Loucy (cell line): ENCODE results near the gene EDARADD.
"Not testable (repeated sequence)": the region's sequence is repeated elsewhere in the genome, so short reads cannot be mapped to it uniquely, and the experiment has no call there.

Experiments used
- H2AFZ ChIP-seq: fragments of 200-600 bp; sonication (generic); 2 replicates; pipeline ENCODE4 v1.6.0; 2016; ENCODE audit warnings: antibody characterized with exemption, mild to moderate bottlenecking, low read length, moderate library complexity
- H3F3A ChIP-seq: fragments of 200-600 bp; 2 replicates; pipeline ENCODE4 v1.6.0; 2016; ENCODE audit warnings: antibody characterized with exemption, low read depth, mild to moderate bottlenecking
- H3K27me3 ChIP-seq: fragments of 200-600 bp; sonication (generic); 2 replicates; pipeline ENCODE4 v1.6.1; 2014; ENCODE audit warnings: low read length, mild to moderate bottlenecking; ENCODE audit not compliant: insufficient read depth, poor library complexity, severe bottlenecking
- H3K36me3 ChIP-seq: fragments of 200-600 bp; sonication (generic); 2 replicates; pipeline ENCODE4 v1.6.1; 2016; ENCODE audit warnings: low read length; ENCODE audit not compliant: insufficient read depth
- H3K4me1 ChIP-seq: fragments of 200-600 bp; sonication (generic); 2 replicates; pipeline ENCODE4 v1.5.1; 2014; ENCODE audit warnings: low read length, mild to moderate bottlenecking; ENCODE audit not compliant: insufficient read depth, poor library complexity, severe bottlenecking
- H3K4me2 ChIP-seq: fragments of 200-600 bp; sonication (generic); 2 replicates; pipeline ENCODE4 v1.6.0; 2014; ENCODE audit warnings: antibody characterized with exemption, low read length, low read depth, mild to moderate bottlenecking; ENCODE audit not compliant: poor library complexity, severe bottlenecking
- H3K4me3 ChIP-seq: fragments of 200-600 bp; sonication (generic); 2 replicates; pipeline ENCODE4 v1.5.1; 2014; ENCODE audit warnings: low read length, mild to moderate bottlenecking, mixed read lengths; ENCODE audit not compliant: poor library complexity, severe bottlenecking
- H3K79me2 ChIP-seq: fragments of 200-600 bp; sonication (generic); 2 replicates; pipeline ENCODE4 v1.6.1; 2014; ENCODE audit warnings: low read length; ENCODE audit not compliant: insufficient read depth
- H3K9ac ChIP-seq: fragments of 200-600 bp; sonication (generic); 2 replicates; pipeline ENCODE4 v1.6.0; 2014; ENCODE audit warnings: mild to moderate bottlenecking, low read depth, low read length, moderate library complexity; ENCODE audit not compliant: poor library complexity, severe bottlenecking
- H3K9me2 ChIP-seq: fragments of 200-600 bp; sonication (generic); replicated peaks from 2 replicates; pipeline ENCODE4 v1.6.1; 2016; ENCODE audit warnings: low read depth, low read length, mixed read lengths
- H3K9me3 ChIP-seq: fragments of 200-600 bp; sonication (generic); 2 replicates; pipeline ENCODE4 v1.6.1; 2014; ENCODE audit warnings: mild to moderate bottlenecking, antibody characterized with exemption, low read length, low read depth; ENCODE audit not compliant: insufficient read depth
- H4K20me1 ChIP-seq: fragments of 200-600 bp; sonication (generic); 2 replicates; pipeline ENCODE4 v1.6.0; 2014; ENCODE audit warnings: antibody characterized with exemption, low read length, mild to moderate bottlenecking; ENCODE audit not compliant: insufficient read depth, poor library complexity, severe bottlenecking
- EZH2phosphoT487 ChIP-seq: fragments of 200-600 bp; IDR thresholded peaks from 2 replicates; pipeline ENCODE4 v1.6.1; 2018; ENCODE audit warnings: antibody characterized with exemption, mild to moderate bottlenecking, moderate library complexity, borderline replicate concordance
- TF ChIP-seq, protein P1 (sequence below): fragments of 200-600 bp; sonication (generic); conservative IDR thresholded peaks from 2 replicates; pipeline ENCODE4 v1.5.1; 2014; ENCODE audit warnings: mild to moderate bottlenecking, antibody characterized with exemption, low read length

Gene EDARADD

DNA sequence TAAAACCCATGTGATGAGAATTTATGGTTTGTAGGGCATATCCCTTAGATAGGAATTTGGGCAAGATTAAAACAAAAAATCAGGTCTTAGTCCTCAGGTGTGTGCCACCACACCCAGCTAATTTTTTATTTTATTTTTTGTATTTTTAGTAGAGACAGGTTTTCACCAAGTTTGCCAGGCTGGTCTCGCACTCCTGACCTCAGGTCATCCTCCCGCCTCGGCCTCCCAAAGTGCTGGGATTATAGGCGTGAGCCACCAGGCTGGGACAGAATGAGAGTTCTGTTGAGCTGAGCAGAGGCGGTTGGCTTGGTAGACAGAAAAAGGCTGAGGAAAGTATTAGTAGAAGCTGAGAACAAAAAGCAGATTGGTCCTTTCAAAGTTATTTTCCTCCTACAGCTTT lies 43.8 kb upstream of the EDARADD start:
- H3K4me3 ChIP-seq = no peak overlapping the region
- H3K27me3 ChIP-seq = no peaks in the 10 kb centered on the region
- peaks cover 8% of the 10 kb centered on the region for H3K4me1 ChIP-seq
- H3F3A ChIP-seq = no peaks in the 10 kb centered on the region
- no peaks in the 10 kb centered on the region for H3K36me3 ChIP-seq
- H3K9ac ChIP-seq = no peak overlapping the region
- no peaks in the 10 kb centered on the region for H3K9me3 ChIP-seq
- no peaks in the 10 kb centered on the region for H3K79me2 ChIP-seq
- no peak overlapping the region for H3K4me2 ChIP-seq
- no peak overlapping the region for H2AFZ ChIP-seq
- no peak for TF ChIP-seq EZH2phosphoT487
- TF ChIP-seq, protein P1, sequence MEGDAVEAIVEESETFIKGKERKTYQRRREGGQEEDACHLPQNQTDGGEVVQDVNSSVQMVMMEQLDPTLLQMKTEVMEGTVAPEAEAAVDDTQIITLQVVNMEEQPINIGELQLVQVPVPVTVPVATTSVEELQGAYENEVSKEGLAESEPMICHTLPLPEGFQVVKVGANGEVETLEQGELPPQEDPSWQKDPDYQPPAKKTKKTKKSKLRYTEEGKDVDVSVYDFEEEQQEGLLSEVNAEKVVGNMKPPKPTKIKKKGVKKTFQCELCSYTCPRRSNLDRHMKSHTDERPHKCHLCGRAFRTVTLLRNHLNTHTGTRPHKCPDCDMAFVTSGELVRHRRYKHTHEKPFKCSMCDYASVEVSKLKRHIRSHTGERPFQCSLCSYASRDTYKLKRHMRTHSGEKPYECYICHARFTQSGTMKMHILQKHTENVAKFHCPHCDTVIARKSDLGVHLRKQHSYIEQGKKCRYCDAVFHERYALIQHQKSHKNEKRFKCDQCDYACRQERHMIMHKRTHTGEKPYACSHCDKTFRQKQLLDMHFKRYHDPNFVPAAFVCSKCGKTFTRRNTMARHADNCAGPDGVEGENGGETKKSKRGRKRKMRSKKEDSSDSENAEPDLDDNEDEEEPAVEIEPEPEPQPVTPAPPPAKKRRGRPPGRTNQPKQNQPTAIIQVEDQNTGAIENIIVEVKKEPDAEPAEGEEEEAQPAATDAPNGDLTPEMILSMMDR = no peak
- no peaks in the 10 kb centered on the region for H4K20me1 ChIP-seq
- no peaks in the 10 kb centered on the region for H3K9me2 ChIP-seq

DNA sequence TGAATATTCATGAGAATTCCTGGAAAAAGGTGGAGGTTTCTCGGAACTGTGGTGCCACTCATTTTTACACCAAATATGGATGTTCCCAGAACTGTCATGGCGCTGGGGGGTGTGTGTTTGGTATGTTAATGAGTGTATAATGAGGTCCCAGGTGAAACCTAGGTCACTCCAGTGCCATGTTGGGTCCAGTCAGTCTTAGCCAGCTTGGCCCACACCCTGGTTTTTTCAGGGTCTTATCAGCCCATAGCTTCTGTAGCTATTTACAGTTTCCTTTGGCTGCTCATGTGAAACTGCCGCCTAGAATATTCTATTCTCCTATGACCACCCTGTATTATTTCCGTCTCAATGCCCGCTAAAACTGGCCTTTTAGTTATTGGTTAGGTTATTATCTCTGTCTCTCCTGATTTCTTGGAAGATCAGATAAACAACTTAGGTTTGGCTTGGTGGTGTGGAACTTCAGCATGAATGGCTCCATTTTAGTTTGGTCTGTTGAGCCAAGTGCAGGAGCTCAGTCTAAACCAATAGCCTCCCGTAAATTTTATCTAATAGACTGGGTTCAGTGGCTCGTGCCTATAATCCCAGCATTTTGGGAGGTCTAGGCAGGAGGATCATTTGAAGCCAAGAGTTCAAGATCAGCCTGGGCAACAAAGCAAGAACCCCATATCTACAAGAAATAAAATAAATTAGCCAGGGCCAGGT lies 42.1 kb upstream of the EDARADD start:
- Histone ChIP-seq H2AFZ (no peak overlapping the region), H3K4me1 (peaks cover 8% of the 10 kb centered on the region), H3K9me2 (no peaks in the 10 kb centered on the region), H3K36me3 (no peaks in the 10 kb centered on the region), H3K79me2 (no peaks in the 10 kb centered on the region), H4K20me1 (no peaks in the 10 kb centered on the region), H3F3A (no peaks in the 10 kb centered on the region), H3K27me3 (no peaks in the 10 kb centered on the region), H3K9me3 (no peaks in the 10 kb centered on the region), H3K4me3 (no peak overlapping the region), H3K4me2 (no peak overlapping the region), H3K9ac (no peak overlapping the region)
- no peak for TF ChIP-seq EZH2phosphoT487

DNA sequence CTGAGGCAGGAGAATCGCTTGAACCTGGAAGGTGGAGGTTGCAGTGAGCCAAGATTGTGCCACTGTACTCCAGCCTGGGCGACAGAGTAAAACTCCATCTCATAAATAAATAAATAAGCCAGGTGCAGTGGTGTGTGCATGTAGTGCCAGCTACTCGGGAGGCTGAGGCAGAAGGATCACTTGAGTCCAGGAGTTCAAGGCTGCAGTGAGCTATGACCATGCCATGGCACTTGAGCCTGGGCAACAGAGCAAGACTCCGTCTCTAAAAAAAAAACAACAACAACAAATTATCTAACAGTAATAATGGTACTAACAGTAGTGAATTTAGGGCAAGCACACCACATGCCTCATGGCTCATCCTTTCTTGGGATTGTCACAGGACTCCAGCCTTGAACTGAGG lies 41.3 kb upstream of the EDARADD start:
- H3K27me3 ChIP-seq = not testable (repeated sequence)

DNA sequence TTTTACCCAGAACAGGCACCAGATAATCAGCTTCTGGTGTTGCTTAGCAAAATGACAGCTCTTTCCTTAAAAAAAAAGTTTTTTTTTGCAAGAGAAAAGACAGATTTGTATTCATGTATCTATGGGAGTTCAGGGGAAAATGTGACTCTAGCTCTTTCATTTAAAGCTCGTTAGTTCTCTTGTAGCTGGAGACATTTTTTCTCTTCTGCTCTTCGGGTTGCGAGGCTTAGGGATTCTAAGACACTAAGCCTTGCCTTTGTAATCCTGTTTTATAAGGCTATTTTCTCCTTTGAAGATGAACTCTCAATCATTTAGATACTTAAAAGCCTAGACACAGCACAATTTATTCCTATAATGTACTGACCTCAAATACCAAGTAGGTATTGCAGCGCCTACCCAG lies 40.3 kb upstream of the EDARADD start:
- no peaks in the 10 kb centered on the region for H3K79me2 ChIP-seq
- H3K9me2 ChIP-seq = no peaks in the 10 kb centered on the region
- H3K4me3 ChIP-seq = no peak overlapping the region
- H3K4me1 ChIP-seq = peaks cover 8% of the 10 kb centered on the region
- H3K27me3 ChIP-seq = no peaks in the 10 kb centered on the region
- no peak overlapping the region for H2AFZ ChIP-seq
- H3K9ac ChIP-seq = no peak overlapping the region
- H3F3A ChIP-seq = no peaks in the 10 kb centered on the region
- no peak overlapping the region for H3K4me2 ChIP-seq
- no peaks in the 10 kb centered on the region for H4K20me1 ChIP-seq
- TF ChIP-seq, protein P1 = no peak
- TF ChIP-seq EZH2phosphoT487 = no peak
- no peaks in the 10 kb centered on the region for H3K36me3 ChIP-seq
- H3K9me3 ChIP-seq = no peaks in the 10 kb centered on the region

More for the DNA sequence above, 41.3 kb upstream of the EDARADD start:
- H3K79me2 ChIP-seq, H3K36me3 ChIP-seq, H2AFZ ChIP-seq, H3K9ac ChIP-seq, H3K9me3 ChIP-seq, H3F3A ChIP-seq, H3K9me2 ChIP-seq, H3K4me1 ChIP-seq, H4K20me1 ChIP-seq, H3K4me2 ChIP-seq, H3K4me3 ChIP-seq: not testable (repeated sequence)
